Suppressor macrophage (primary cell): ENCODE measurements around the gene FGF12.
A peak's percentile ranks its signal among the peaks of the same experiment; 100 is the strongest.
"Not testable (repeated sequence)": the region's sequence is repeated elsewhere in the genome, so short reads cannot be mapped to it uniquely, and the experiment has no call there.

ENCODE experiments used
- DNase-seq, 4 experiments: peaks; one replicate each; pipeline ENCODE4 v3.0.0-alpha.2; 2020 to 2022
- total RNA-seq, 17 experiments: gene quantifications; one replicate each; lab custom pipeline; 2026; ENCODE audit warnings: mixed read lengths in 6 of 17, inconsistent platforms in 3 of 17; lab: John Stamatoyannopoulos, UW

FGF12 gene
- total RNA-seq, result 0 to 4.5 (median 0) reads per million in 17 experiments

- DNase-seq, result no peak
Measured at GRCh38 chr3:192727032-192727847, at the start of gene FGF12. Gene FGF12 (minus strand): TSS chr3:192727541.

- DNase-seq, result not testable (repeated sequence)
Measured at GRCh38 chr3:192774341-192774740, 47.0 kb upstream of the FGF12 start.

- peak in 3 of 4 experiments; percentile 1 to 14 (median 5) for DNase-seq
Measured at GRCh38 chr3:192772240-192772894, 45.0 kb upstream of the FGF12 start.

- no peak for DNase-seq
Measured at GRCh38 chr3:192758654-192759053, 31.3 kb upstream of the FGF12 start.

- no peak for DNase-seq
Measured at GRCh38 chr3:192751148-192751547, 23.8 kb upstream of the FGF12 start.

GRCh38 chr3:192750201-192750600 is 22.9 kb upstream of the FGF12 start:
- DNase-seq, result peak in 1 of 4 experiments; percentile 2

GRCh38 chr3:192747746-192748145 is 20.4 kb upstream of the FGF12 start:
- no peak for DNase-seq

- no peak for DNase-seq
Measured at GRCh38 chr3:192747145-192747544, 19.8 kb upstream of the FGF12 start.

GRCh38 chr3:192745150-192745549 is 17.8 kb upstream of the FGF12 start:
- DNase-seq, result no peak

GRCh38 chr3:192744604-192745003 is 17.3 kb upstream of the FGF12 start:
- not testable (repeated sequence) for DNase-seq

- no peak for DNase-seq
Measured at GRCh38 chr3:192737506-192737905, 10.2 kb upstream of the FGF12 start.

GRCh38 chr3:192731233-192731632 is 3.9 kb upstream of the FGF12 start:
- DNase-seq, result no peak

GRCh38 chr3:192726385-192726784 is 956 bp downstream of the FGF12 start:
- no peak for DNase-seq

GRCh38 chr3:192719964-192720363 is 7.4 kb downstream of the FGF12 start:
- DNase-seq, result no peak

- DNase-seq, result no peak
Measured at GRCh38 chr3:192718156-192718555, 9.2 kb downstream of the FGF12 start.

- no peak for DNase-seq
Measured at GRCh38 chr3:192715126-192715525, 12.2 kb downstream of the FGF12 start.

- DNase-seq, result not testable (repeated sequence)
Measured at GRCh38 chr3:192711126-192711525, 16.2 kb downstream of the FGF12 start.

GRCh38 chr3:192710366-192710765 is 17.0 kb downstream of the FGF12 start:
- no peak for DNase-seq

GRCh38 chr3:192706272-192706671 is 21.1 kb downstream of the FGF12 start:
- DNase-seq, result no peak

GRCh38 chr3:192700885-192701284 is 26.5 kb downstream of the FGF12 start:
- no peak for DNase-seq

- no peak for DNase-seq
Measured at GRCh38 chr3:192696943-192697587, 30.3 kb downstream of the FGF12 start.

- no peak for DNase-seq
Measured at GRCh38 chr3:192687488-192688152, 39.7 kb downstream of the FGF12 start.

GRCh38 chr3:192685801-192686200 is 41.5 kb downstream of the FGF12 start:
- DNase-seq, result no peak
